GM19324 (cell line): ENCODE data around the gene TSPAN7.

Experiments used
- ATAC-seq: cut with Tn5 transposase; IDR thresholded peaks from one replicate; pipeline ENCODE4 v1.9.1; 2021; ENCODE audit warnings: mild to moderate bottlenecking, moderate library complexity; ENCODE audit not compliant: unreplicated experiment, low FRiP score

The TSPAN7 gene

DNA sequence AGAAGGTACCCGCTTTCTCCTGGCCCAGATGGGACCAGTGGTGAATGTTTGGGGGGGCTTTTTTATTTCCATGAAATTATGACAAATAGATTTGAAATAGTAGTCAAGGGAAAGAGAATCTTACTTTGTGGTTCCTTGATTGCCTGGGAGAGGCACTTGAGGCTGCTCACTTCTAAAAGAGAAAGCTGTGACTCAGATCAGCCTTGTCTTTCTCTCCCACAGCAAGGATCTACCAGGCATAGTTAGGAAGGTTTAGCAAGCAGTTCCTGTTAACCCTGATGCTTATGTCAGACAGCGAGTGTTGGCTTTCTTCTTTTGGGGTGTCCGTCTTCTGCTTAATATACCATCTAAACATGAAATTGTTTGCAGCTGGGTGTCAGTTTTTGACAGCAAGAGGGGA, 114.5 kb downstream of the TSPAN7 start:
- ATAC-seq, result no peak

DNA sequence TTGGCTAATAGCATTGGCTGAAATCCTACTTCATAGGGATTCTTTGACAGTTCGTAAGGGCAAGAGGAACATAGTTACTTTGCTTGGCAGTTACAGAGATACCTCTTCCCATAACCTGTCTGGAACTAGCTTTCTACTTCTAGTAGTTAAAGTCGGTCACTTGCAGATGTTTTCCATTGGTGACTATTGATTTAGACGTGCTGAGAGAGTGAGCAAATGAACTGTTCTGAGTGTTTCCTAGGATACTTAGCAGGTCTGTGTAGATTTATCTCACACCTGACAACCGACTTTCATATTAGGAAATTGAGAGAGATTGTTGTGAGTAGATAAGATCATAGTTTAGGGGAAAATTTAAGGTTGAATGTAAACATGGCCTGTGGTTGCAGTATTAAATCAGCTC, 116.8 kb downstream of the TSPAN7 start:
- ATAC-seq, result no peak

DNA sequence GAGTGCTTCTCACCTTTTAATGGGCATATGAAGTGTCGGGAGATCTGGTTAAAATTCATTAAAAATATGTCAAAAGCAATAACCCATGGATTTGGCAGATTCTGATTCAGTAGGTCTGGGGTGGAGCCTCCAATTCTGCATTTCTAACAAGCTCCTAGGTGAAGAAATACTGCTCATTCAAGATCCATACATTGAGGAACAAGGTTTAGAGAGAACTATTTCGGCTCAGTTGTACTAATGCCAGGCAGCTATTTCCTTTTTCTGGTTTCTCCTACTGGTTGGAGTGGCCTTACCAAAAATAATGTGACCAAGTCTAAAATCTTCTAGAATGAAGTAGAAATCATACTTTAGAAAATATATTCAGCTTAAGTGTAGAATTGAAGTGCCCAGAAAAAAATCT, 117.5 kb downstream of the TSPAN7 start:
- no peak for ATAC-seq

DNA sequence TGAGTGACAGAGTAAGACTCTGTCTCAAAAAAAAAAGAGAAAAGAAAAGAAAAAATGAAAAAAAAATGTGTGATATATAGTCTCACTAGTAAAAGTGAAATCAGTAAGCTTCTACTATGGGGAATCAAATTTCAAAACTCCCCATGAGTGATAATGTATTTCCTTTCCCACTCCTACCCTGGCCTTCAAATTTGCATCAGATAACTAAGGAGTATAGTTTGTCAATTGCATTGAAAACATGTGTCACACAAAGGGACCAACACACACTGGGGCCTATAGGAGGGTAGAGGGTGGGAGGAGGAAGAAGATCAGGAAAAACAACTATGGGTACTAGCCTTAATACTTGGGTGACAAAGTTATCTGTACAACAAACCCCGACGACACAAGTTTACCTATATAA, 118.4 kb downstream of the TSPAN7 start:
- no peak for ATAC-seq

DNA sequence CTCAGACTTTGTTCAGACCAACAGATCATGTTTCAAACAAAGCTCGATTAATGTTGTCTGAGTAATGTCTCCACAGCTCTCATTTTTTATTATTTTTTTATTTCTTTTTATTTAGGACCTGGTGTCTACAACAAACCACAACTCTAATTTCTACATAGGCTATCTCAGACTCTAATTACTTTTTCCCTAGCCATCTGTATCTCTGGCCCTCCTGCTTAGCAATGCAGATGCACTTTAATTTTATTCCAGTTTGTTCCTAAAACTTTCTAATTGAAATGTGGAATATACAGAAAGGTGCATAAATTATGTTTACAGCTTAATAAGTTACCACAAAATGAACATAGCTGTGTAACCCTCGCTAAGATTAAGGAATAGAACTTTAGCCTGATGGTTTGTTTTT, 120.8 kb downstream of the TSPAN7 start:
- ATAC-seq, result no peak

DNA sequence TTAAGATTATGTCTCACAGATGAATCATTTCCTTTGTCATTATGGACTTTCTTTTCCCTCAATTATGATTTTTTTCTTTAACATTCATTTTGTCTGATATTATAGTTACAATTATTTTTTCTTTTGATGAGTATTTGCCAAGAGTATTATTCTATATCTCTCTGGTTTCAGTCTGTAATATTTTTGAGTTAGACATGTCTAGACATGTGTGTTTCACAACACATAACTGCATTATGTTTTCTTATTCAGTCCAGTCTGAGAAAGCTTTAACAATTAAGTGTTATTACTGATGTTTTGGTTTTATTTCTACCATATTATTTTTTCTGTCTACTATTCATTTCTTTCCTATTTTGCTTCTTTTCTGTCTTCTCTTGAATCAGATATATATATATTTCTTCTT, 131.6 kb downstream of the TSPAN7 start:
- ATAC-seq, result no peak

DNA sequence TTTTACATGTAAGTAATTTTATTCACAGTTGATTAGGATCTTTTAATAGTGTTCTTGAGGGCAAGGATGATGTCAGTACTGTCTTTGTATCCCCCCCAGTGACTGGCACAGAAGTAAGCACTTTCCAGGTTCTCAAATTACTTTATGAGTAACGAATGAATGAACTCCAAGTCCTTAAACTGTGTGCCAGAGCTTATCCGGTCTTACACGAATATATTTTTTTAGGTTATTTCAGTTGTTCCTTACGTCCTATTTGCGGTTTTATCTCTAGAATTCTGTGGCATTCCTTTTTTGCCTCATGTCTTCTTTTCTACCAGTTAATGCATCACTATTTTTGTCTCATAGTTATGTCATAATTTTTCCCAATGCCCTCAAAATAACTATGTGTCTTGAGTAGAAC, 133.1 kb downstream of the TSPAN7 start:
- ATAC-seq, result no peak

DNA sequence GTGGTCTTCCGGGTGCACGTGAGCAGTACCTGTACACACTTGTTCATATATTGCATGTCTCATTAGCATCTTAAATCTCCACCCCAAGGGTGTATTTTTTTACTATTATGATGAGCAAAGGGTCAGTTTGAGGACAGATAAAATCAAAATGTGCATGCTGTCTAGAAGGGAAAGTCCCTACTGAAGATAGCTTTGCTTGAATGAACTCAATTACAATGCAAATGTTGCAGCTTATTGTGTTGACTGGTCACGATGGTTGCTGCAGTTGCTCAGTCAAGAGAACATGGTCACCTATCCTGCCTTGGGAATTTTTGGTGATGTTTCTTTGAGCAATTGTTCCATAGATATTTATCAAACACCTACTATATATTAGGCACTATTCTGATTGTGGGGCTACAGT, 136.1 kb downstream of the TSPAN7 start:
- no peak for ATAC-seq

DNA sequence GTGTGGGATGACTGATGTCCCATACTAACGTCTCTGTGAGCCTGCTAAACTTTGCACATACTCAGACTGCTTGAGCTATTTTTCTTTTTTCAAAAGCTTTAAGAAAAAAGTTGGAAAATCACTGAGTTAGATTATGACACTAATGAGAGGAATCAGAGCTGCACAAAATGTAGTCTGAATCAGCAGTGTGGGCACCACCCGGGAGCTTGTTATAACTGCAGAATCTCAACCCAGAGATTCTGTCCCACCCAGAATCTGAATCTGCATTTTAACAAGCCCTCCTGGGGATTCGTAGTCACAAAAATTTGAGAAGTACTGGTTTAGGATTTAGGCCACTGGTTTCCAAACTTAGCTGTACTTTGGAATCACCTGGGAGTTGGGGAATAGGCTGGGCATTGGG, 137.8 kb downstream of the TSPAN7 start:
- ATAC-seq, result no peak

DNA sequence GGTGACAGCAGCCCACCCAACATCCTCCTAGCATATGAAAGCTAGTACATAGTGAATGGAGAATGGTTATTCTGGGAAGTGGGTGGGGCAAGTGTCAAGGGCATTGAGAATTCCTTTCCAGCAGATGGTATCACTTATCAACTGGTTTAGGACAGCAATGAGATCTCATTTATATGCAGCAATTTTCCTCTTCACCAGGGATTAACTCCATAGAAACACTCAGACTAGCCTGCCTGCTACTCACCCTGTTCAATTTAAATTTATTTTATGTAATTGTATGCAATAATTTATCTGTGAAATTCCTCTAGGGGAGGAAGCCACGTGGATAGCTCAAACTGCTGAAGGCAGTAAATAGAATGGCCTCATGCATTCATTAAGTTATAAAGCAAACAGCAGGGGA, 138.4 kb downstream of the TSPAN7 start:
- ATAC-seq, result no peak

DNA sequence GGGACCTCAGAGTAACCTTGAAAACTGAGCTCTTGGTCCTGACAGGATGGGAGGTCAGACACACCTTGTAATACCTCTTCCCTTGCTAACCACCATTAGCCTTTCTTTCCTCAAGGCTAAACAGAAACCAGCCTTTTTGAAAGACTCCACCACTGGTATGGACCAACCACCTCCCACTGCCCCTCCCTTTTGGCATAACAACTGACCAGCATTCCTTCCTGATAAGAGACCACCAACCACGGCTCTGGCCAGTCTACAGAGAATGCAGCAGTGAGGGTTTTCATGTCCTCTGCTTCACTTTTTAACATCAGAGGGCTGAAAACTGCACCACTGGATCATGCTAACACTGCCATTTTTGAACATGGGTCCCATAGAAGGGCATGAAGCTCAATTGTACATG, 139.7 kb downstream of the TSPAN7 start:
- no peak for ATAC-seq

DNA sequence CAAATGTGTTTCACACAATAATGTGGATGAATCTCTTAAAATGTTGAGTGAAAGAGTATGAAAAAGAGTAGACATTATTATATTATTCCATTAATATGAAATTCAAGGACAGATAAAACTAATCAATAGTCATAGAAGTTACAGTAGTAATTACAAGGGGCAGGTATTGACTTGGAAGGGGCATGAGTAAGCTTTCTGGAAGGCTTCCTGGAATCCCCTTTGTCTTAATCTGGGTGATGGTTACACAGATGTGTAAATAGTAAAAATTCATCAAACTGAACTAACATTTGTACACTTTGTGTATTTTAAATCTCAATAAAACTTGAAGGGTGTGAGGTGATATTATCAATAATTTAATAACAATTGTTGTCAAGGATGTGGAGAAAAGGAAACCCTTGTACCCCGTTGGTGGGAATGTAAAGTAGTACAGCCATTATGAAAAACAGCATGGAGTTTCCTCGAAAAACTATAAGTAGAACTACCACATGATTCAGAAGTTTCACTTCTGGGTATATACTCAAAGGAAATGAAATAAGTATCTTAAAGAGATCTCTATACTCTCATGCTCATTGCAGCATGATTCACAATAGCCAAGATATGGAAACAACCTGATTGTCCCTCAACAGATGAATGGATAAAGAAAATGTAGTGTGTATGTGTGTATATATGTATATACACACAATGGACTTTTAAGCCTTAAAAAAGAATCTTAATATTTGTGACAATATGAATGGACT, 143.0 kb downstream of the TSPAN7 start:
- ATAC-seq, result no peak

DNA sequence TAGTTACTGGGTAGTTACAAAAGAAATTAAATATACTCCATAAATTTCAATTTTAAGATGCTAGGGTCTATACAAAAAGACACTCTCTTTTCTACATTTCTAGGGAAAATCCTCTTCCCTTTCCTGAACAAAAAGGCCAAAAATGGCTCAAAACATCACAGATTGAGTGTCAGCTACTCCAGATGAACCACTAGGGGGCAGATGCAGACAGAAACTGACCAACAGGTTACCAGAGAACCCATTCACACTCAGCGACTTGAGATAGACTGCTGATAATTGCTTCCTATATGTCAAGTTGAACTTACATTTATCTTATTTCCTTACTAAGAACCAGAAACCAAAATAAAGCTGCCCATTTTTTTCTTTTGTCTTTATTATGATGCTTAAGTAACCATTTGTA, 156.5 kb downstream of the TSPAN7 start:
- no peak for ATAC-seq

DNA sequence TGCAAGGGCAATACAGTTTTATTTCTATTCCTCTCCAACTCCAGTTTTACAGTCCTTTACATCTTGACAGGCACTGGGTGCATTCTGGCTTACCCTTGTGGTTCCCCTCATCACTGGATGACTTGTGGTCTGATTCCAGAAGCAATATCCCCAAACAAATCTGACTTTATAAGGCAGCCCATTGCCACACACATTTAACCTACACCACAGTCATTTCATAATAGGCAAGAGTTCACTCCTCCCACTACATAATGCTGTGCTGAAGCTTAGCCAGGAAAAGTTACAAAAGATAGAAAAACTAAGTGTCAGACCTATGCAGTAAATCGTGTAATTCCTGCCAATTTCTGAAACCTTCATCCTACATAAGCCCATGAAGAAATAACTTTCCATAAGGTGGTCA, 157.0 kb downstream of the TSPAN7 start:
- no peak for ATAC-seq

DNA sequence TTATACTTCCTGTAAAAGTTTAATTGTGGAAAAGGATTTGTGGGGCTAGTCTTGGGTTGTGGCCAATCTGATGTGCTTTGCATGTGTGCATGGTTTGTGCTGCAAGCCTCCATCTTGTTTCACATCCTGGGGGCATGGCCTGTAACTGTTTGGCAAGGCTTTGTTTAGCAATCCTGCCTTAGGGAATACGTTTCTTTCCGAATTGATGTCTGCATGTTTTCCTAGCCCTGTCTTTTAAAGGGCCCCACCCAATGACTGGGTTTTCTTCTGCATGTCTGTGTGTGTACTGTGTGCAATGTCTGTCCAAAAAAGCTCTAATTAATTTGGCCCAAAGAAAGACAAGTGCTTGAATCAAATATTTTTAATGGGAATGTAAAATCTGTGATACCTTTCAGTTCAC, 165.3 kb downstream of the TSPAN7 start:
- no peak for ATAC-seq

DNA sequence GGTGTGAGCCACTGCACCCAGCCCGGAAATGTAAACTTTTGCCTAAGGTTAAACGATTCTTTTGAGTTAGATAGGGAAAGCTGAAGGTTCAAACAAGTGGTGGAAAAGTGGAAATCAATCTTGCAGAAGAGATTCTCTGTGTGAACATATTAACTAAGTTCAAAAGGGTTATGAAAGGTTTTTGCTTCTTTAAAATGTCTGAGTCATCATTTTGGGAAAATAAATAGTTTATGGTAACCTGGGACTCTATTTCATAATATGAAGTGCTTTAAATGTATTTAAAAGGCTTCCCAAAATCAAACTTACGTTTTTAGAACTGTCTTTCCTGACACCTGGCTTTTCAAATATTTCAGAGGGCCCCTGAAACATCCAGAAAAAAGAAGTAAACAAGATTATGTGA, 166.3 kb downstream of the TSPAN7 start:
- no peak for ATAC-seq

DNA sequence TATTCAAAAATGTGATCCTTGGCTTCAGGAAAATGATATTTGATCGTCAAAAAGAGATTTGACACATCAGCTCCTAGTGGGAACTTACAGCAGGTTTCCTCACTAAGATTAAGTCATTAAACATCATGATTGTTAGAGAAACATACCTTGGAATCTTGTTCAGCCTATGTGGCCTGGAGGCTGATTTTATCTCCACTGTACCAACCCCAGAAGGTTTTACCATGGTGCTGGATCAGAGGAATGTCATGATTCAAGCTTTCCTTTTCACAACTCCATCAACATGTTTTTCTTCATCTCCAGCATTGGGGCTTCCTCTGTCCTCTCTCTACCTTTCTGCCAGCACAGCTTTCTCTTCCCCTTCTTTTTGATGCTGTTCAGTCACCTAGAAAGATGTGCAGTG, 171.5 kb downstream of the TSPAN7 start:
- no peak for ATAC-seq
